SK-MEL-5 (cell line): ENCODE measurements around the gene KAT14. TPM values are rescaled to one million over a fixed set of nuclear protein-coding genes. Genes with fewer than 3 reads are reported as not detected.
"Not testable (repeated sequence)": the region's sequence is repeated elsewhere in the genome, so short reads cannot be mapped to it uniquely, and the experiment has no call there.

ENCODE experiments used
- DNase-seq: peaks from one replicate; pipeline ENCODE4 v3.0.0-alpha.2; 2016; ENCODE audit warnings: low read depth, low spot score
- in situ Hi-C: cut with HindIII; loops from 2 replicates; pipeline ENCODE4 v1.10.0; 2016; ENCODE audit warnings: low sequenced_read_pairs, high pct_unique_total_duplicates, low pct_unique_long_range_greater_than_20kb
- polyA plus RNA-seq, 2 experiments: library from polyadenylated mRNA; depleted of rRNA; stranded (reverse); fragments of >200 nt; gene quantifications; 2 replicates each; pipeline ENCODE4 v1.2.3, GENCODE V29; 2015
- total RNA-seq: library from RNA; depleted of rRNA; stranded (reverse); fragments of >200 nt; shearing (Covaris generic); gene quantifications from 2 replicates; pipeline ENCODE4 v1.2.3, GENCODE V29; 2014; rRNA removed

KAT14 gene
- total RNA-seq, result 18.6 and 20.7 TPM in 2 replicates
- polyA plus RNA-seq (2015; cell fraction: cytosol; rRNA removed), result 16.6 and 21.5 TPM in 2 replicates
- 13.1 and 17.9 TPM in 2 replicates for polyA plus RNA-seq (2015; cell fraction: nucleus; rRNA removed)

GRCh38 chr20:18137412-18138265 is at the start of gene KAT14, which contains the start of gene PET117:
TSS of gene KAT14 (plus strand) at chr20:18137863. CDS start at chr20:18142661, 4,798 bp downstream.
TSS of gene PET117 (plus strand) at chr20:18137863. CDS start at chr20:18137956, 93 bp downstream.
- in situ Hi-C loops, result no loop called here

GRCh38 chr20:18088298-18088697 is 49.4 kb upstream of the KAT14 start:
- DNase-seq, in situ Hi-C loops: not testable (repeated sequence)

More at GRCh38 chr20:18137412-18138265, at the start of gene KAT14, which contains the start of gene PET117:
- peak; percentile 89 for DNase-seq

DNA sequence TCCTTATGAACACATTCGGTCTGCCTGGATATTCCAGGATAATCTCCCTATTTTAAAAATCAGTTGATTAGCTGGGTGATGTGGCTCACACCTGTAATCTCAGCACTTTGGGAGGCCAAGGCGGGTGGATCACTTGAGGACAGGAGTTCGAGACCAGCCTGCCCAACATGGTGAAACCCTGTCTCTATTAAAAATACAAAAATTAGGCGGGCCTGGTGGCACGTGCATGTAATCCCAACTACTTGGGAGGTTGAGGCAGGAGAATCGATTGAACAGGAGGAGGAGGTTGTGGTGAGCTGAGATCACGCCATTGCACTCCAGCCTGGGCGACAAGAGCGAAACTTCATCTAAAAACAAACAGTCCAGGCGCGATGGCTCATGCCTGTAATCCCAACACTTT is 48.8 kb upstream of the KAT14 start:
- DNase-seq, in situ Hi-C loops: not testable (repeated sequence)

DNA sequence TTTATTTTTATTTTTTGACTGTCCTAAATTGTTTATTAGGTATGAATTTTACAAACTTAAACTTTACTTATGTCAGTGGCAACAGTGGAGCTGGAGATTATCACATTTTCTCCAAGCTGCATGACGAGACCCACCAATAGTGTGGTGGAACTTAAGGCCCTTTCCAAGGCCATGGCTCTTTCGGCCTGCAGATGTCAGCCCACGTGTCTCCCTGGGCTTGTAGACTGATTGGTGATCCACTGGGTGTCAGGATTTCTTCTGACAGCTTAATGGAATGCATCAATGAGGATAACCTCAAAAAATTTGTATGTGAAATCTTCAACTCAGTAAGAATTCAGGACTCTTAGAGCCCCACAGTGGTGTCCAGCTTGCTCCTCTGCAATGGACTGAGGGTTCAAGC is 47.6 kb upstream of the KAT14 start:
- no peak for DNase-seq
- in situ Hi-C loops, result no loop called here

- DNase-seq, result no peak
- in situ Hi-C loops, result no loop called here
Observed at GRCh38 chr20:18090477-18090876, 47.2 kb upstream of the KAT14 start.

- in situ Hi-C loops, result no loop called here
- no peak for DNase-seq
Observed at GRCh38 chr20:18091623-18092022, 46.0 kb upstream of the KAT14 start.

- no peak for DNase-seq
Observed at GRCh38 chr20:18092890-18093289, 44.8 kb upstream of the KAT14 start.

GRCh38 chr20:18093388-18093787 is 44.3 kb upstream of the KAT14 start:
- no peak for DNase-seq
- in situ Hi-C loops, result no loop called here

More at GRCh38 chr20:18092890-18093289, 44.8 kb upstream of the KAT14 start:
- in situ Hi-C loops, result no loop called here

GRCh38 chr20:18094191-18094590 is 43.5 kb upstream of the KAT14 start:
- in situ Hi-C loops, result no loop called here
- no peak for DNase-seq

- DNase-seq, in situ Hi-C loops: not testable (repeated sequence)
Observed at GRCh38 chr20:18100569-18100968, 37.1 kb upstream of the KAT14 start.

- in situ Hi-C loops, result no loop called here
- no peak for DNase-seq
Observed at GRCh38 chr20:18101125-18101810, 36.4 kb upstream of the KAT14 start.

DNA sequence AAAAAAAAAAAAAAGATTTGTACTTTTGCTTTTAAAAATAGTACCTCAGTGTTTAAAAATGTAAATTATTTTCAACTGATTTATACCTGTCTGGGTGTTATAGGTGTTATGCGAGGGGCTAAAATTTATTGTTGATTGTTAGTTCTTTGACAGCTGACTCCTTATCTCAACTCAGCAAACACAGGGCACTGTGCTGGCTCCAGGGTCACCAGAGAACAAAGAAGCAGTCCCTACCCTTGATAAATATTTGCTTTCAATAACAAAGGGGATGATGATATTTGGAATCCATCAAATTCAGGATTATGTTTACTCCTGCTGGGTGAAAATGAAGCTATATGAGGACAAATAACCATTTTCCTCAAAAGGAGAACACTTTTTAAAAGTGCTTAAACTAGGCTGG is 34.2 kb upstream of the KAT14 start:
- DNase-seq, result no peak
- in situ Hi-C loops, result no loop called here

DNA sequence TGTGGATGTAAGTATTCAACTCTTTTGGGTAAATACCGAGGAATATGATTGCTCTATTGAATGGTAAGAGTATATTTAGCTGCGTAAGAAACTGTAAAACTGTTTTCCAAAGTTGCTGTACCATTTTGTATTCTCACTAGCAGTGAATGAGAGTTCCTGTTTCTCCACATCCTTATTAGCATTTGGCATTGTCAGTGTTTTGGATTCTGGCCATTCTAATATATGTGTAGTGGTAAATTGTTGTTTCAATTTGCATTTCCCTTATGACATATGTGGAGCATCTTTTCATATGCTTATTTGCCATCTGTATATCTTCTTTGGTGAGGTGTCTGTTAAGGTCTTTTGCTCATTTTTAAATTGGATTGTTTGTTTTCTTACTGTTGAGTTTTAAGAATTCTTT is 29.3 kb upstream of the KAT14 start:
- in situ Hi-C loops, result no loop called here
- no peak for DNase-seq

- in situ Hi-C loops, result not testable (repeated sequence)
Observed at GRCh38 chr20:18128574-18128973, 9.1 kb upstream of the KAT14 start.

DNA sequence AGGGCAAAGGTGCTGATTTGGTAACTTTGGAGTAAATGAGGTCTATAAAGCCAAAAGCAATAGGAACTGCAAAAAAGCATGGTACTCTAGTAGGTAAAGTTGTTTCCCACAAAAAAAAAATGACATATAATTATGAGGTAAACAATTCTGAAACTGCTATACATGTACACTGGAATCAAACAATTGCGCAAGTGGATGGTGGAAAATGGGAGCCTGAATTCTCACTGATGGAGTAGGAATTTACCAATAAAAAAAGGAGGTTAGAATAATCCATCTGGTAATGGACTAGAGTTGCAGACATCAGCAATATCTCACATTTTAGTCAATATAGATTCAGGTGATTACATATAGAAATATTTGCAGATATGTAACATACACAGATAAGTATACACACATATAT is 5.0 kb upstream of the KAT14 start:
- in situ Hi-C loops, result no loop called here
- DNase-seq, result no peak

More at GRCh38 chr20:18128574-18128973, 9.1 kb upstream of the KAT14 start:
- DNase-seq, result not testable (repeated sequence)

GRCh38 chr20:18133962-18134361 is 3.7 kb upstream of the KAT14 start:
- in situ Hi-C loops, result no loop called here
- no peak for DNase-seq

GRCh38 chr20:18138266-18138582 is 561 bp downstream of the KAT14 start:
- DNase-seq, result no peak
- in situ Hi-C loops, result no loop called here
